Retinal pigment epithelial cell (primary cell): ENCODE data around the gene GYS1.
"Not testable (repeated sequence)": the region's sequence is repeated elsewhere in the genome, so short reads cannot be mapped to it uniquely, and the experiment has no call there.

Source experiments
- DNase-seq: peaks from one replicate; pipeline ENCODE4 v3.0.0-alpha.2; 2010; ENCODE audit warnings: low read depth
- H3K4me3 ChIP-seq: 2 replicates; pipeline ENCODE4 v1.5.1; 2011; ENCODE audit warnings: mild to moderate bottlenecking, low read length, control low read depth, moderate library complexity
- TF ChIP-seq, protein P1 (sequence below): conservative IDR thresholded peaks from 2 replicates; pipeline ENCODE4 v1.5.1; 2011; ENCODE audit warnings: low read depth, low read length, control low read depth, inconsistent platforms

The GYS1 gene

DNA sequence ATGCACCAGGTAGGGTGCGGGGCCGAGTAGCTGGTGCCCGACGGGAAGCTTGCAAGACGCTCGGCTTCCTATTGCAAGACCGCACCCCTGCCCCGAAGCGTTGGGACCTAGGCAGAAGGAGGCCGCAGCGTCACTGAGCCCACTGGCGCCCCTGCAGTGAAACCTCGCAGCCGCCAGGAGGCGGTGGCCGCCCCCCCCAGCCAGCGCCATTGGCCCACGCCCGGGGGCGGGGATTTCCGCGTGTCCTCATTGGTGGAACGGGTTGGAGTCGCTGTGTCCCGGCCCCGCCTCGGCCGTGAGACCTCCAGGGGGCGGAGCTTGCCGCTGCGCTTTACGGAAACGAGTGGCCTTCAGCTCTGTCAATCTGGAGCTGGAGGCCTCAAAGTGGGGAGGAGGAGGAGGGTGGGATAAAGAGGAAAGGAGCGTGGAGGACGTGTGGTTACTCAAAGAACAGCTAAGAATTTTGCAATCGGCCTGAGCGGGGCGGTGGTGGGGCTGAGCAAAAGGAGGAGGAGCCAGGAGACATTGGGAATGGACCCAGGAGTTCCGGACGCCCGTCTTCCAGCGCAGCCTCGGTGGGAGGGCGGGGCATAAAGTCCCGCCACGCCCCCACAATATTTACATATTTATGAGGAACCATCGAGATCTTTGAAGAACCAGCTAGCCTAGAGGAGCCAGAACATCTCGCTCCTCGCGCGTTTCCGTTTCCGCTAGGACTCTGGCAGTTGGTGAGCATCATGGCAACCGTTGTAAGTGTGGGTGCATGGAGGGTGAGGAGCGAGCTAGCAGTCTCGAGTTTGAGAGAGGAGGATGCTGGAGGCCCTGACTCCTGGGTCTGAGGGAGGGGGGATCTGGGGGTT is at the start of gene GYS1, which contains the start of gene RUVBL2:
TSS of gene GYS1 (minus strand) at position 135 of the 860 bp plus-strand sequence. CDS start 197 bp downstream, outside the sequence.
TSS of gene RUVBL2 (plus strand) at position 713 of the 860 bp plus-strand sequence. CDS start at position 738, 25 bp downstream.
- peak; percentile 97 for DNase-seq
- TF ChIP-seq, protein P1, sequence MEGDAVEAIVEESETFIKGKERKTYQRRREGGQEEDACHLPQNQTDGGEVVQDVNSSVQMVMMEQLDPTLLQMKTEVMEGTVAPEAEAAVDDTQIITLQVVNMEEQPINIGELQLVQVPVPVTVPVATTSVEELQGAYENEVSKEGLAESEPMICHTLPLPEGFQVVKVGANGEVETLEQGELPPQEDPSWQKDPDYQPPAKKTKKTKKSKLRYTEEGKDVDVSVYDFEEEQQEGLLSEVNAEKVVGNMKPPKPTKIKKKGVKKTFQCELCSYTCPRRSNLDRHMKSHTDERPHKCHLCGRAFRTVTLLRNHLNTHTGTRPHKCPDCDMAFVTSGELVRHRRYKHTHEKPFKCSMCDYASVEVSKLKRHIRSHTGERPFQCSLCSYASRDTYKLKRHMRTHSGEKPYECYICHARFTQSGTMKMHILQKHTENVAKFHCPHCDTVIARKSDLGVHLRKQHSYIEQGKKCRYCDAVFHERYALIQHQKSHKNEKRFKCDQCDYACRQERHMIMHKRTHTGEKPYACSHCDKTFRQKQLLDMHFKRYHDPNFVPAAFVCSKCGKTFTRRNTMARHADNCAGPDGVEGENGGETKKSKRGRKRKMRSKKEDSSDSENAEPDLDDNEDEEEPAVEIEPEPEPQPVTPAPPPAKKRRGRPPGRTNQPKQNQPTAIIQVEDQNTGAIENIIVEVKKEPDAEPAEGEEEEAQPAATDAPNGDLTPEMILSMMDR = peak; percentile 84
- peak within 1 kb of the TSS; percentile 93 for H3K4me3 ChIP-seq

DNA sequence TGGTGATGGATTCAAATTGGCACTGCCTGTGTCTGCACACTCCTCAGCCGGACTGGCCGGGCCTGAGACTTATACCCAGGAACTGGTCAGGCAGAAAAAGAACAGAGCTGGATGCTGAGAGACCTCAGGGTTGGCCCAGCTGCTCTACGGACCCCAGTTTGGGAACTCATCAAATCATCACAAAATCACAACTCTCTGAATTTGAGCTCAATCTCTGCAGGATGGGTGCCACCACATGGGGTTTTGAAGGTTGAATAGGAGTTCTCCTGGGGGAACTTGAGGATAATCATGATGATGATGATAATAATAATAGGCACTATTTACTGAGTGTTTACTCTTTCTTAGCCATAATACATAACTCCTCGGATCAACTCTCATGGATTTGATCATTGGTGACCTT is 49.6 kb upstream of the GYS1 start:
- H3K4me3 ChIP-seq, DNase-seq: not testable (repeated sequence)

DNA sequence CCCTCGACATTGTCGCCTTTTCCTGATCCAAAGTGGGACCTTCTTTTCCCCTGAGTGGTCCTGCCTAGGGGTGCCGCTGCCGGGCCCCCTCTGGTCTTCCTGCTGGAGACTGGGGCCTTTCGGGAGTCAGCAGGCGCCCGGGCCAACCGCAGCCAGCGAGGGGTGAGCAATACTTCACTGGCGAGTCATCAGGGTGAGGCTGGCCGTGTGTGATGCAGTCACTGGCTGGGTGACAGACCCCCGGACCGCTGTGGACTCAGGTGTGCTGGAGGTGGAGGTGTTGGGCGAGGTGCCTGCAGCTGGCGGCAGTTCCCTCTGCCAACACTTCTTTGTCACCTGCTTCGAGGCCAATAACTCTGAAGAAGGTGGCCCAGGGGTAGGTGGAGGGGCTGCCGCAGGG is 49.1 kb upstream of the GYS1 start:
- TF ChIP-seq, protein P1 = no peak
- DNase-seq = no peak
- no peak overlapping the region for H3K4me3 ChIP-seq

DNA sequence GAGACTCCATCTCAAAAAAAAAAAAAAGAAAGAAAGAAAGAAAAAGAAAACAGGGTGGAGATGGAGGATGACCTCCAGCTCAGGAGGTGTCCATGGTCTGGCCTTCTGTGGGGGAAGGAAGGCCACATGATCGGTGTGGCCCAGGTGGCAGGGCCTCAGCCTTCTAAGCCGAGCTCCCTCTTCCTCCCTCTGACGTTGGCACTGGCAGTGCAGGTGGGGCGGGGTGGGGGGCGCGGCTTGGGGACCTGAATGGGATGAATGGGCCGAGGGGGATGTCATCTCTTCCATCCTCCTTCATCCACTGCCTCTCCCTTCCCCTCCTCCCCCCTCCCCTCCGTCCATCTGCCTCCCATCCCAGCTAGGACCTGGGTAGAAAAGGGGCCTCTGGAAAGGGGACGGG is 46.6 kb upstream of the GYS1 start:
- not testable (repeated sequence) for DNase-seq, H3K4me3 ChIP-seq

DNA sequence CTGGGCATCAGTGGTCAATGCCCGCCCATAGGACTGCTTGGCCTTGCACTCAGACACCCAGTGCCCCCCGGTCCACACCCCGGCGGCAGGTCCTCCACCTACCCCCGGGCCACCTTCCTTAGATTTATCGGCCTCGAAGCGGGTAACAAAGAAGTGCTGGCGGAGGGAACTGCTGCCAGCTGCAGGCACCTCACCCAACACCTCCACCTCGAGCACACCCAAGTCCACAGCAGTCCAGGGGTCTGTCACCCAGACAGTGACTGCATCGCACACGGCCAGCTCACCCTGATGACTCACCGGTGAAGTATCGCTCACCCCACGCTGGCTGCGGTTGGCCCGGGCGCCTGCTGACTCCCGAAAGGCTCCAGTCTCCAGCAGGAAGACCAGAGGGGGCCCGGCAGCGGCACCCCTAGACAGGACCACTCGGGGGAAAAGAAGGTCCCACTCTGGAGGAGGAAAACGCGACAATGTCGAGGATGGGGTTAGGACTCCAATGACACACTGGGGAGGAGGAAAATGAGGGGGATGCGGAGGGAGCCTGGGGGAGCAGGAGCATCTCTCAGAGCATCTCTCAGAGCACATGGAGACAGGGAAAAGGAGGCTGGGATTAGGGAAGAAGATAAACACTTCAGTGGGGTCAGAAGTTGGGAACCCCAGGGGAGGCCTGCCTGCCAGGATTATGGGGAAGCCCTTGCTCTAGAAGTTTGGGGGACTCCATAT is 45.6 kb upstream of the GYS1 start:
- not testable (repeated sequence) for DNase-seq, H3K4me3 ChIP-seq

DNA sequence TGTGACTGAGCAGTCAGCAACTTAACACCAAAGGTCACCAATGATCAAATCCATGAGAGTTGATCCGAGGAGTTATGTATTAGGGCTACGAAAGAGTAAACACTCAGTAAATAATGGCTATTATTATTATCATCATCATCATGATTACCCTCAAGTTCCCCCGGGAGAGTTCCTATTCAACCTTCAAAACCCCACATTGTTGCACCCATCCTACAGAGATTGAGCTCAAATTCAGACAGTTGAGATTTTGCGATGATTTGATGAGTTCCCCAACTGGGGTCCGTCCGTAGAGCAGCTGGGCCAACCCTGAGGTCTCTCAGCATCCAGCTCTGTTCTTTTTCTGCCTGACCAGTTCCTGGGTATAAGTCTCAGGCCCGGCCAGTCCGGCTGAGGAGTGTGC is 45.0 kb upstream of the GYS1 start:
- H3K4me3 ChIP-seq, DNase-seq: not testable (repeated sequence)

DNA sequence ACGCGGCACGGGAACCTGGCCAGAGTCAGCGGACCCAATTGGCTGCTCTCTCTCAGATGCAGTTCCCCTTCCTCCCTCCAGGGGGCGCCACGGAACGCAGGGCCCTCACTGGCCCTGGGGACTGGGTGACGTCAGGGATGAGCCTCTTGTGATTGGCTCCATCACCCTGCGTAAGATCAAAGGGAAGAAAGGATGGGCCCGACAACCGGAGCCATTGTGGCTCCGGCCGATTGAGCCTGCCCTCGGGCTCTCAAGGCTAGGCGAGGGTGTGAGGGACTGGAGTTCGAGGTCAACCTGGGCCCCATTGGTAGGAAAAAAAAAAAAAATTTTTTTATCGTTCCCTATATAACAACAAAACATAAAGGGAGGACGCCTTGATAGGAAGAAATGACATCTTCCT is 43.7 kb upstream of the GYS1 start, which contains the start of gene CGB1:
TSS of gene CGB1 (minus strand) at position 81 of the 400 bp plus-strand sequence. CDS start 184 bp downstream, outside the sequence.
- not testable (repeated sequence) for H3K4me3 ChIP-seq, DNase-seq
- TF ChIP-seq, protein P1 = peak; percentile 52

DNA sequence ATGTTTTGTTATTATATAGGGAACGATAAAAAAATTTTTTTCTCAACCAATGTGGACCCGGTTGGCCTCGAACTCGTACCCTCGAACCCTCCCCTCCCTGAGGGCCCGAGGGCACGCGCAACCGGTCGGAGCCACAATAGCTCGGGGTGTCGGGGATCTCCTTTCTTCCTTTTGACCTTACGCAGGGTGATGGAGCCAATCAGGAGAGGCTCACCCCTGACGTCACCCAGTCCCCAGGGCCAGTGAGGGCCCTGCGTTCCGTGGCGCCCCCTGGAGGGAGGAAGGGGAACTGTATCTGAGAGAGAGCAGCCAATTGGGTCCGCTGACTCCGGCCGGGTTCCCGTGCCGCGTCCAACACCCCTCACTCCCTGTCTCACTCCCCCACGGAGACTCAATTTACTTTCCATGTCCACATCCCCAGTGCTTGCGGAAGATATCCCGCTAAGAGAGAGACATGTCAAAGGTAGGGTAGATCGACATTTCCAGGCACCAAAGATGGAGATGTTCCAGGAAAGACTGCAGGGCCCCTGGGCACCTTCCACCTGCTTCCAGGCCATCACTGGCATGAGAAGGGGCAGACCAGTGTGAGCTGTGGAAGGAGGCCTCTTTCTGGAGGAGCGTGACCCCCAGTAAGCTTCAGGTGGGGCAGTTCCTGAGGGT is 38.7 kb upstream of the GYS1 start, which contains the start of gene CGB2:
TSS of gene CGB2 (plus strand) at position 249 of the 660 bp plus-strand sequence. CDS start at position 455, 206 bp downstream.
- DNase-seq, H3K4me3 ChIP-seq: not testable (repeated sequence)

DNA sequence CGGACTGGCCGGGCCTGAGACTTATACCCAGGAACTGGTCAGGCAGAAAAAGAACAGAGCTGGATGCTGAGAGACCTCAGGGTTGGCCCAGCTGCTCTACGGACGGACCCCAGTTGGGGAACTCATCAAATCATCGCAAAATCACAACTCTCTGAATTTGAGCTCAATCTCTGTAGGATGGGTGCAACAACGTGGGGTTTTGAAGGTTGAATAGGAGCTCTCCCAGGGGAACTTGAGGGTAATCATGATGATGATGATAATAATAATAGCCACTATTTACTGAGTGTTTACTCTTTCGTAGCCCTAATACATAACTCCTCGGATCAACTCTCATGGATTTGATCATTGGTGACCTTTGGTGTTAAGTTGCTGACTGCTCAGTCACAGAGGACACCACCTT is 37.2 kb upstream of the GYS1 start:
- DNase-seq, H3K4me3 ChIP-seq: not testable (repeated sequence)

More for the DNA sequence above, 38.7 kb upstream of the GYS1 start, which contains the start of gene CGB2:
- TF ChIP-seq, protein P1 = peak; percentile 36

DNA sequence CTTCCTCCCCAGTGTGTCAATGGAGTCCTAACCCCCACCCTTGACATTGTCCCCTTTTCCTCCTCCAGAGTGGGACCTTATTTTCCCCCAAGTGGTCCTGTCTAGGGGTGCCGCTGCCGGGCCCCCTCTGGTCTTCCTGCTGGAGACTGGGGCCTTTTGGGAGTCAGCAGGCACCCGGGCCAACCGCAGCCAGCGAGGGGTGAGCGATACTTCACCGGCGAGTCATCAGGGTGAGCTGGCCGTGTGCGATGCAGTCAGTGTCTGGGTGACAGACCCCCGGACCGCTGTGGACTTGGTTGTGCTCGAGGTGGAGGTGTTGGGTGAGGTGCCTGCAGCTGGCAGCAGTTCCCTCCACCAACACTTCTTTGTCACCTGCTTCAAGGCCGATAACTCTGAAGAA is 36.6 kb upstream of the GYS1 start:
- H3K4me3 ChIP-seq, DNase-seq: not testable (repeated sequence)

DNA sequence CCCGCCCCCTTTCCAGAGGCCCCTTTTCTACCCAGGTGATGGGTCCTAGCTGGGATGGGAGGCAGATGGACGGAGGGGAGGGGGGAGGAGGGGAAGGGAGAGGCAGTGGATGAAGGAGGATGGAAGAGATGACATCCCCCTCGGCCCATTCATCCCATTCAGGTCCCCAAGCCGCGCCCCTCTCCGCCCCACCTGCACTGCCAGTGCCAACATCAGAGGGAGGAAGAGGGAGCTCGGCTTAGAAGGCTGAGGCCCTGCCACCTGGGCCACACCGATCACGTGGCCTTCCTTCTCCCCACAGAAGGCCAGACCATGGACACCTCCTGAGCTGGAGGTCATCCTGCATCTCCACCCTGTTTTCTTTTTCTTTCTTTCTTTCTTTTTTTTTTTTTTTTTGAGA is 35.6 kb upstream of the GYS1 start:
- not testable (repeated sequence) for DNase-seq, H3K4me3 ChIP-seq

DNA sequence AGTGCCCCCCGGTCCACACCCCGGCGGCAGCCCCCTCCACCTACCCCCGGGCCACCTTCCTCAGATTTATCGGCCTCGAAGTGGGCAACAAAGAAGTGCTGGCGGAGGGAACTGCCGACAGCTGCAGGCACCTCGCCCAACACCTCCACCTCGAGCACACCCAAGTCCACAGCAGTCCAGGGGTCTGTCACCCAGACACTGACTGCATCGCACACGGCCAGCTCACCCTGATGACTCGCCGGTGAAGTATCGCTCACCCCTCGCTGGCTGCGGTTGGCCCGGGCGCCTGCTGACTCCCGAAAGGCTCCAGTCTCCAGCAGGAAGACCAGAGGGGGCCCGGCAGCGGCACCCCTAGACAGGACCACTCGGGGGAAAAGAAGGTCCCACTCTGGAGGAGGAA is 32.5 kb upstream of the GYS1 start:
- not testable (repeated sequence) for DNase-seq

DNA sequence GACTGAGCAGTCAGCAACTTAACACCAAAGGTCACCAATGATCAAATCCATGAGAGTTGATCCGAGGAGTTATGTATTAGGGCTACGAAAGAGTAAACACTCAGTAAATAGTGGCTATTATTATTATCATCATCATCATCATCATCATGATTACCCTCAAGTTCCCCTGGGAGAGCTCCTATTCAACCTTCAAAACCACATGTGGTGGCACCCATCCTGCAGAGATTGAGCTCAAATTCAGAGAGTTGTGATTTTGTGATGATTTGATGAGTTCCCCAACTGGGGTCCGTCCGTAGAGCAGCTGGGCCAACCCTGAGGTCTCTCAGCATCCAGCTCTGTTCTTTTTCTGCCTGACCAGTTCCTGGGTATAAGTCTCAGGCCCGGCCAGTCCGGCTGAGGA is 32.0 kb upstream of the GYS1 start:
- H3K4me3 ChIP-seq, DNase-seq: not testable (repeated sequence)

More for the DNA sequence above, 32.5 kb upstream of the GYS1 start:
- H3K4me3 ChIP-seq = not testable (repeated sequence)

DNA sequence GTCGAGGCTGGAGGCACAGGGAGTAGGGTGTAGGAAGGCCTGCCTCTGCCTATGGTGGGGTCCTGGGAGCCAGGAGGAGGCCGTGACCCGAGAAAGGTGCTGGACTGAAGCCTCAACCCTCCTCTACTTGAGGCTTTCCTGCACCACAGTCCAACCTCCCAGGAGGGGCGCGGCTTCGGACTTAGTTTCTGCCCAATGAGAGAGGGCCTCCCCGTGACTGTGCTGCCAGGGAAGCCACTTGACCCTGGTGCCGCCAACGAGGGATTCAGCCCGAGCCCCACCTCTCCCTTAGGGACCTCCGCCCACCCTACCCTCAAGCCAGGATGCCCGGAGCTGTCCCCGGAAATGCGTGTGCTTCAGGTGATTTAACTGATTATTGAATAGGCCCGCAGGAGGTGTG is 31.1 kb upstream of the GYS1 start, which contains the start of gene CGB3:
TSS of gene CGB3 (minus strand) at position 101 of the 400 bp plus-strand sequence. CDS start 362 bp downstream, outside the sequence.
- not testable (repeated sequence) for DNase-seq, H3K4me3 ChIP-seq
